Testis (tissue), 3 donors: Measurements from ENCODE around the gene KRT3. TPM values are rescaled to one million over a fixed set of nuclear protein-coding genes. Genes with fewer than 3 reads are reported as not detected.
A peak's percentile ranks its signal among the peaks of the same experiment; 100 is the strongest.

Experiments used
- DNase-seq: peaks from one replicate; pipeline ENCODE4 v3.0.0-alpha.2; 2019
- H3K27ac ChIP-seq, 2 donors: fragments of 200-600 bp; sonication (generic); one replicate each; pipeline ENCODE4 v1.5.1; 2019
- H3K27me3 ChIP-seq: fragments of 200-600 bp; sonication (generic); one replicate; pipeline ENCODE4 v1.5.1; 2019
- H3K36me3 ChIP-seq: fragments of 200-600 bp; sonication (generic); one replicate; pipeline ENCODE4 v1.5.1; 2017; ENCODE audit warnings: low read depth; ENCODE audit errors: missing control alignments
- H3K4me1 ChIP-seq: fragments of 200-600 bp; sonication (generic); one replicate; pipeline ENCODE4 v1.5.1; 2019
- H3K4me3 ChIP-seq, 2 donors: fragments of 200-600 bp; sonication (generic); one replicate each; pipeline ENCODE4 v1.5.1; 2017 to 2019
- H3K9me3 ChIP-seq: fragments of 200-600 bp; sonication (generic); one replicate; pipeline ENCODE4 v1.5.1; 2017
- CTCF ChIP-seq, 3 experiments: fragments of 450-650 bp in 2 of 3; fragments of 200-600 bp in 1 of 3; sonication (generic) in 1 of 3; IDR thresholded peaks; one replicate each; pipeline ENCODE4 v1.5.1; 2016 to 2019; ENCODE audit warnings: antibody characterized with exemption in 3 of 3, mild to moderate bottlenecking in 2 of 3, moderate library complexity in 1 of 3
- POLR2A ChIP-seq: fragments of 450-650 bp; IDR thresholded peaks from one replicate; pipeline ENCODE4 v1.6.1; 2017; ENCODE audit warnings: antibody characterized with exemption, mild to moderate bottlenecking, moderate library complexity
- WGBS, 2 donors: methylation state at CpG; one replicate each; pipeline ENCODE4 v1.1.5; 2018; 5-methylcytosine and 5-hydroxymethylcytosine counted together
- intact Hi-C: fragments of 100-400 bp; cut with DNase I; formaldehyde crosslinking; loops from one replicate; pipeline ENCODE4 v1.15.1; 2023; ENCODE audit warnings: low total_unique reads
- polyA plus RNA-seq: library from polyadenylated mRNA; stranded (reverse); fragments of 350-450 nt; fragmentation: Illumina TruSeq; extraction: RNeasy Lipid Tissue Mini Kit (QIAGEN cat#74804); gene quantifications from one replicate; pipeline ENCODE4 v1.2.3, GENCODE V29; 2014; ENCODE audit warnings: low read depth, low replicate concordance; ENCODE audit not compliant: insufficient read depth
- total RNA-seq, 2 donors: library from RNA; depleted of rRNA; stranded (reverse); fragments of >200 nt; gene quantifications; one replicate each; pipeline ENCODE4 v1.2.3, GENCODE V29; 2016

The KRT3 gene
- total and polyA plus RNA-seq, 3 donors from 2014 or later, result not detected

- Histone ChIP-seq H3K27me3 (no peaks in the 10 kb centered on the region), H3K4me1 (no peaks in the 10 kb centered on the region), H3K9me3 (no peaks in the 10 kb centered on the region), H3K27ac (no peak overlapping the region), H3K4me3 (no peak overlapping the region), H3K36me3 (no peaks in the 10 kb centered on the region)
- no peak for TF ChIP-seq POLR2A
- no peak for TF ChIP-seq CTCF (IDR thresholded peaks at IDR 0.05)
- WGBS, 2 donors, result 83 to 100% methylated on average over 1 to 3 of the region's 3 CpGs
- no peak for DNase-seq
- intact Hi-C loops, result no loop called here
Observed at GRCh38 chr12:52742822-52743457, 53.0 kb downstream of the KRT3 start.

- Histone ChIP-seq H3K27ac (no peak overlapping the region), H3K4me1 (no peaks in the 10 kb centered on the region), H3K27me3 (no peaks in the 10 kb centered on the region), H3K9me3 (no peaks in the 10 kb centered on the region), H3K36me3 (no peaks in the 10 kb centered on the region), H3K4me3 (no peak overlapping the region)
- intact Hi-C loops, result no loop called here
- DNase-seq, result no peak
- WGBS, 2 donors, result 78% methylated on average over 7 of the region's 7 CpGs; no CpG with 5 or more reads in 1 of the 2 donors
- no peak for TF ChIP-seq CTCF (IDR thresholded peaks at IDR 0.05)
- TF ChIP-seq POLR2A, result no peak
Observed at GRCh38 chr12:52742196-52742580, 53.7 kb downstream of the KRT3 start.

- no peaks in the 10 kb centered on the region for H3K4me1 ChIP-seq
- no peaks in the 10 kb centered on the region for H3K27me3 ChIP-seq
- DNase-seq, result peak; percentile 65
- intact Hi-C loops, result no loop called here
- WGBS, 2 donors, result 10 to 13% methylated on average over 15 to 16 of the region's 16 CpGs
- TF ChIP-seq CTCF (IDR thresholded peaks at IDR 0.05) (no peak), POLR2A (no peak)
- no peak overlapping the region for H3K4me3 ChIP-seq
- H3K36me3 ChIP-seq, result no peaks in the 10 kb centered on the region
- H3K27ac ChIP-seq, result no peak overlapping the region
- H3K9me3 ChIP-seq, result no peaks in the 10 kb centered on the region
Observed at GRCh38 chr12:52741375-52742195, 54.3 kb downstream of the KRT3 start.

GRCh38 chr12:52740584-52740983 lies 55.3 kb downstream of the KRT3 start:
- DNase-seq, result no peak
- H3K27me3 ChIP-seq, result no peaks in the 10 kb centered on the region

More at GRCh38 chr12:52740584-52740983, 55.3 kb downstream of the KRT3 start:
- Histone ChIP-seq H3K4me3 (no peak overlapping the region), H3K36me3 (no peaks in the 10 kb centered on the region), H3K27ac (no peak overlapping the region), H3K4me1 (no peaks in the 10 kb centered on the region), H3K9me3 (no peaks in the 10 kb centered on the region)
- intact Hi-C loops, result no loop called here
- TF ChIP-seq POLR2A (no peak), CTCF (IDR thresholded peaks at IDR 0.05) (no peak)
